HCT116 (cell line): ENCODE results near the gene IDS.

ENCODE experiments used
- CTCF ChIP-seq, 3 experiments: fragments of 200-600 bp in 1 of 3; sonication (generic) in 1 of 3; IDR thresholded peaks in 2 of 3; conservative IDR thresholded peaks in 1 of 3; 2 replicates each; pipeline ENCODE4 v1.5.1; 2012 to 2017; ENCODE audit warnings: low read depth in 2 of 3, low read length in 2 of 3, antibody characterized with exemption in 1 of 3, borderline replicate concordance in 1 of 3, control low read depth in 1 of 3, mild to moderate bottlenecking in 1 of 3, mixed read lengths in 1 of 3, mixed run types in 1 of 3, moderate library complexity in 1 of 3; ENCODE audit not compliant: insufficient read depth in 1 of 3
- EZH2 ChIP-seq: fragments of 200-600 bp; sonication (generic); IDR thresholded peaks from 2 replicates; pipeline ENCODE4 v1.6.1; 2017; ENCODE audit warnings: antibody characterized with exemption, mixed run types
- POLR2AphosphoS5 ChIP-seq: IDR thresholded peaks from 2 replicates; pipeline ENCODE4 v1.6.1; 2011; ENCODE audit warnings: mild to moderate bottlenecking, low read depth, low read length, moderate library complexity
- RAD21 ChIP-seq: IDR thresholded peaks from 2 replicates; pipeline ENCODE4 v1.6.1; 2012; ENCODE audit warnings: low read depth, mild to moderate bottlenecking
- ZFX ChIP-seq: fragments of 450-650 bp; IDR thresholded peaks from 2 replicates; pipeline ENCODE4 v1.6.1; 2017

DNA sequence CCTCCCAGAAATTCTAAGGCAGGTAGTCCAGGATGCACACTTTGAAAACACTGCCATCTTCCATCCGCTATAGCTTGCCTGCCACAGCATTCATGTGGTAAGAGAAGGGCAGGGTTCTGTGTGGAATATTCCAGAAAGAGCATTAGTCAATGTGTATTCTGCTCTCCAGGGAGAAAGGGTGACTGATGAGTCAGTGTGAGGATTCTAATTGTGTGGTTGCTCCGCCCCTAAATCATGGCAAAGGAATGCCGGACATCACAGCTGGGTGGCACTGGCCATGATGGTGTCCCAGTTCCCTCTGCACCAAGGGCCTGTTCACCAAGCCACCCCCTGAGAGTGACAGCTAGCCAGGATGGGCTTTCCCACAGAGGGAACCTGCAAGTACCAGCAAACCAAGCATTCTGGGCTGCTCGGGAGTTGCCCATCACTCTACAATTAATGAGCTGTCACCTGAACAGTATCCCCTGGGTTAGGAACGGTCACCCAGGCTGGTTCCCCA is 9.5 kb downstream of the IDS start:
- TF ChIP-seq POLR2AphosphoS5 (no peak), CTCF (IDR thresholded peaks at IDR 0.05 in 2 of 3, conservative IDR thresholded peaks at IDR 0.05 in 1 of 3; ENCODE audit: borderline replicate concordance in 1 of 3, insufficient read depth in 1 of 3, low read depth in 2 of 3, low read length in 2 of 3) (no peak), EZH2 (no peak), ZFX (no peak), RAD21 (0 out of 2 replicates have a peak, but pooled peaks have one; percentile 6)
